PC-3 (cell line): Measurements from ENCODE around the gene TREML4.

Experiments used
- CTCF ChIP-seq: fragments of 300-600 bp; sonication (generic); conservative IDR thresholded peaks from 2 replicates; pipeline ENCODE4 v1.5.1; 2017; ENCODE audit warnings: antibody characterized with exemption, low read depth, mild to moderate bottlenecking, low read length
- EZH2 ChIP-seq: fragments of 300-600 bp; sonication (generic); IDR thresholded peaks from one replicate; pipeline ENCODE4 v1.6.1; 2017; ENCODE audit warnings: antibody characterized with exemption, mild to moderate bottlenecking, low read length; ENCODE audit not compliant: unreplicated experiment
- EZH2phosphoT487 ChIP-seq: fragments of 300-600 bp; sonication (generic); IDR thresholded peaks from 2 replicates; pipeline ENCODE4 v1.6.1; 2018; ENCODE audit warnings: mild to moderate bottlenecking, antibody characterized with exemption, low read length, borderline replicate concordance

GRCh38 chr6:41255638-41256246, 27.6 kb downstream of the TREML4 start:
- TF ChIP-seq CTCF (no peak), EZH2 (no peak), EZH2phosphoT487 (no peak)
